Lower leg skin (tissue), 3 donors: ENCODE measurements around the gene DYNLT2B.

ENCODE experiments used
- CTCF ChIP-seq, 3 donors: fragments of 450-650 bp; IDR thresholded peaks; one replicate each; pipeline ENCODE4 v1.5.1; 2016; ENCODE audit warnings: antibody characterized with exemption in 3 of 3, mild to moderate bottlenecking in 3 of 3, moderate library complexity in 2 of 3
- POLR2A ChIP-seq, 2 donors: fragments of 450-650 bp; IDR thresholded peaks; one replicate each; pipeline ENCODE4 v1.6.1; 2016 to 2017; ENCODE audit warnings: antibody characterized with exemption in 2 of 2, mild to moderate bottlenecking in 1 of 2, moderate library complexity in 1 of 2

- TF ChIP-seq CTCF (IDR thresholded peaks at IDR 0.05) = no peak
- TF ChIP-seq POLR2A (IDR thresholded peaks at IDR 0.05) = no peak
These were observed 36.1 kb downstream of the DYNLT2B start for GRCh38 chr3:196281962-196282361.
